Measurements from ENCODE around the gene ZC2HC1C. TPM values are rescaled to one million over a fixed set of nuclear protein-coding genes. Genes with fewer than 3 reads are reported as not detected.

Gene ZC2HC1C
- total RNA-seq, 1 donor = 1.1 TPM

GRCh38 chr14:75127903-75128595 is 58.6 kb downstream of the ZC2HC1C start:
- DNase-seq (ENCODE audit: insufficient read length, low spot score, missing footprints) = no peak
- Histone ChIP-seq H2AFZ (ENCODE audit: low read length) (no peak overlapping the region), H3K79me2 (ENCODE audit: insufficient read depth, low read length) (peaks cover 29% of the 10 kb centered on the region), H4K20me1 (ENCODE audit: insufficient read depth, low read length) (no peaks in the 10 kb centered on the region), H3K4me2 (ENCODE audit: insufficient read depth, low read length) (peak overlapping the region; percentile 87), H3K4me3 (ENCODE audit: insufficient read depth, low read length) (peak overlapping the region; percentile 90), H3K9me3 (ENCODE audit: low read depth, low read length) (no peaks in the 10 kb centered on the region), H3K27ac (ENCODE audit: low read depth, low read length) (peak overlapping the region; percentile 93), H3K4me1 (ENCODE audit: insufficient read depth, low read length) (peaks cover 30% of the 10 kb centered on the region), H3K27me3 (ENCODE audit: insufficient read depth, low read length) (no peaks in the 10 kb centered on the region), H3K36me3 (ENCODE audit: insufficient read depth, low read length) (peaks cover 3% of the 10 kb centered on the region)
- TF ChIP-seq, protein P1, sequence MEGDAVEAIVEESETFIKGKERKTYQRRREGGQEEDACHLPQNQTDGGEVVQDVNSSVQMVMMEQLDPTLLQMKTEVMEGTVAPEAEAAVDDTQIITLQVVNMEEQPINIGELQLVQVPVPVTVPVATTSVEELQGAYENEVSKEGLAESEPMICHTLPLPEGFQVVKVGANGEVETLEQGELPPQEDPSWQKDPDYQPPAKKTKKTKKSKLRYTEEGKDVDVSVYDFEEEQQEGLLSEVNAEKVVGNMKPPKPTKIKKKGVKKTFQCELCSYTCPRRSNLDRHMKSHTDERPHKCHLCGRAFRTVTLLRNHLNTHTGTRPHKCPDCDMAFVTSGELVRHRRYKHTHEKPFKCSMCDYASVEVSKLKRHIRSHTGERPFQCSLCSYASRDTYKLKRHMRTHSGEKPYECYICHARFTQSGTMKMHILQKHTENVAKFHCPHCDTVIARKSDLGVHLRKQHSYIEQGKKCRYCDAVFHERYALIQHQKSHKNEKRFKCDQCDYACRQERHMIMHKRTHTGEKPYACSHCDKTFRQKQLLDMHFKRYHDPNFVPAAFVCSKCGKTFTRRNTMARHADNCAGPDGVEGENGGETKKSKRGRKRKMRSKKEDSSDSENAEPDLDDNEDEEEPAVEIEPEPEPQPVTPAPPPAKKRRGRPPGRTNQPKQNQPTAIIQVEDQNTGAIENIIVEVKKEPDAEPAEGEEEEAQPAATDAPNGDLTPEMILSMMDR (IDR thresholded peaks at IDR 0.05; ENCODE audit: extremely low read depth, low read depth, low read length) = no peak

- DNase-seq (ENCODE audit: insufficient read length, low spot score, missing footprints) = no peak
- no peak overlapping the region for H3K4me3 ChIP-seq (ENCODE audit: insufficient read depth, low read length)
- TF ChIP-seq, protein P1 (IDR thresholded peaks at IDR 0.05; ENCODE audit: extremely low read depth, low read depth, low read length) = no peak
- no peaks in the 10 kb centered on the region for H3K27me3 ChIP-seq (ENCODE audit: insufficient read depth, low read length)
- peaks cover 30% of the 10 kb centered on the region for H3K4me1 ChIP-seq (ENCODE audit: insufficient read depth, low read length)
- H3K9me3 ChIP-seq (ENCODE audit: low read depth, low read length) = no peaks in the 10 kb centered on the region
- H3K4me2 ChIP-seq (ENCODE audit: insufficient read depth, low read length) = no peak overlapping the region
- peaks cover 29% of the 10 kb centered on the region for H3K79me2 ChIP-seq (ENCODE audit: insufficient read depth, low read length)
- peaks cover 8% of the 10 kb centered on the region for H3K36me3 ChIP-seq (ENCODE audit: insufficient read depth, low read length)
- H2AFZ ChIP-seq (ENCODE audit: low read length) = no peak overlapping the region
- H3K27ac ChIP-seq (ENCODE audit: low read depth, low read length) = no peak overlapping the region
- H4K20me1 ChIP-seq (ENCODE audit: insufficient read depth, low read length) = no peaks in the 10 kb centered on the region
Observed at GRCh38 chr14:75128596-75128990, 59.2 kb downstream of the ZC2HC1C start.

Small RNA genes lying within 50 kb of the gene (small RNA-seq; reads per million reads assigned to genes)
- not detected for gene HIF1AP1
- not detected for gene RNU6-689P

Other genes with a start within 250 kb of the ZC2HC1C start
- gene PROX2, start 193.5 kb upstream of the ZC2HC1C start, total RNA-seq = not detected in 2 replicates
- gene DLST, start 187.7 kb upstream of the ZC2HC1C start, total RNA-seq = 69.8 and 72.5 TPM in 2 replicates
- 0.29 and 0.36 TPM in 2 replicates for gene RPS6KL1, start 146.4 kb upstream of the ZC2HC1C start, total RNA-seq
- gene PGF, start 114.0 kb upstream of the ZC2HC1C start, total RNA-seq = 16.3 and 24.5 TPM in 2 replicates
- 30.4 and 39.4 TPM in 2 replicates for gene EIF2B2, start 66.7 kb upstream of the ZC2HC1C start, total RNA-seq
- gene MLH3, start 18.2 kb upstream of the ZC2HC1C start, total RNA-seq = 36.8 and 40.5 TPM in 2 replicates
- gene ACYP1, start 5.6 kb upstream of the ZC2HC1C start, total RNA-seq = 4.7 and 6.5 TPM in 2 replicates
- 42.7 and 44.5 TPM in 2 replicates for gene NEK9, start 57.4 kb downstream of the ZC2HC1C start, total RNA-seq
- 306 and 314 TPM in 2 replicates for gene TMED10, start 107.0 kb downstream of the ZC2HC1C start, total RNA-seq
- 42.3 and 63.6 TPM in 2 replicates for gene FOS, start 209.2 kb downstream of the ZC2HC1C start, total RNA-seq

All from osteoblast (primary cell).